B cell (primary cell): Measurements from ENCODE around the gene ZNF532. TPM values are rescaled to one million over a fixed set of nuclear protein-coding genes. Genes with fewer than 3 reads are reported as not detected.
A peak's percentile ranks its signal among the peaks of the same experiment; 100 is the strongest.

Source experiments
- ATAC-seq: fragments of 200-7000 bp; cut with Tn5 transposase; one replicate; pipeline ENCODE4 v1.10.0; 2021; ENCODE audit warnings: low read depth, mild to moderate bottlenecking, moderate number of reproducible peaks, moderate library complexity
- CTCF ChIA-PET: fragments of 350-600 bp; sonication (Branson Sonifier 250); formaldehyde crosslinking; loops from one replicate; lab custom pipeline; 2021; ENCODE audit warnings: antibody characterized with exemption, inconsistent platforms; lab: Charles Lee
- POLR2A ChIA-PET: fragments of 350-600 bp; sonication (Branson Sonifier 250); formaldehyde crosslinking; loops from one replicate; lab custom pipeline; 2021; ENCODE audit warnings: antibody characterized with exemption; lab: Charles Lee
- DNase-seq: peaks from one replicate; pipeline ENCODE4 v3.0.0; 2013
- H2AFZ ChIP-seq: 2 replicates; pipeline ENCODE4 v1.6.1; 2012; ENCODE audit warnings: mild to moderate bottlenecking, low read depth, low read length; ENCODE audit not compliant: insufficient read depth, poor library complexity, severe bottlenecking
- H3K27ac ChIP-seq, 2 donors: 1 replicate in 1 of 2; 2 replicates in 1 of 2; pipeline ENCODE4 v1.5.1; 2012 to 2013; ENCODE audit warnings: low read length in 2 of 2, mild to moderate bottlenecking in 2 of 2, moderate library complexity in 1 of 2
- H3K27me3 ChIP-seq, 4 experiments: fragments of 200-600 bp in 1 of 4; sonication (generic) in 1 of 4; replicated peaks in 1 of 4; 1 replicate in 2 of 4; 2 replicates in 2 of 4; pipeline versions ENCODE4 v1.6.1 to v1.7.0; 2013 to 2016; ENCODE audit warnings: low read length in 3 of 4, mild to moderate bottlenecking in 2 of 4, mixed read lengths in 1 of 4, moderate library complexity in 1 of 4; ENCODE audit not compliant: insufficient read depth in 4 of 4, control insufficient read depth in 3 of 4; ENCODE audit errors: control extremely low read depth in 1 of 4
- H3K36me3 ChIP-seq, 2 experiments: replicated peaks in 1 of 2; 1 replicate in 1 of 2; 2 replicates in 1 of 2; pipeline versions ENCODE4 v1.6.1 to v1.7.1; 2013; ENCODE audit warnings: low read length in 1 of 2; ENCODE audit not compliant: insufficient read depth in 2 of 2, control insufficient read depth in 1 of 2; ENCODE audit errors: control extremely low read depth in 1 of 2, extremely low read depth in 1 of 2
- H3K4me1 ChIP-seq, 2 donors: fragments of 200-600 bp in 1 of 2; sonication (generic) in 1 of 2; 1 replicate in 1 of 2; 2 replicates in 1 of 2; pipeline versions ENCODE4 v1.5.1 to v1.6.1; 2013 to 2017; ENCODE audit warnings: low read length in 2 of 2; ENCODE audit not compliant: control insufficient read depth in 2 of 2, insufficient read depth in 2 of 2
- H3K4me2 ChIP-seq: replicated peaks from 2 replicates; pipeline ENCODE3; 2012; ENCODE audit warnings: mild to moderate bottlenecking, low read depth, low read length; ENCODE audit not compliant: poor library complexity, severe bottlenecking
- H3K4me3 ChIP-seq, 5 experiments: fragments of 200-600 bp in 1 of 5; sonication (generic) in 1 of 5; 1 replicate in 3 of 5; 2 replicates in 2 of 5; pipeline versions ENCODE4 v1.5.1 to v1.7.0; 2011 to 2016; ENCODE audit warnings: low read length in 4 of 5, mild to moderate bottlenecking in 4 of 5, low read depth in 2 of 5, control low read depth in 1 of 5, moderate library complexity in 1 of 5; ENCODE audit not compliant: insufficient read depth in 1 of 5; ENCODE audit errors: control extremely low read depth in 1 of 5, extremely low read depth in 1 of 5
- H3K79me2 ChIP-seq: fragments of 200-600 bp; sonication (generic); one replicate; pipeline ENCODE4 v1.6.0; 2016; ENCODE audit warnings: low read length; ENCODE audit not compliant: control insufficient read depth, insufficient read depth
- H3K9ac ChIP-seq: fragments of 200-600 bp; sonication (generic); 2 replicates; pipeline ENCODE4 v1.6.1; 2017; ENCODE audit warnings: mild to moderate bottlenecking, low read length, moderate library complexity
- H3K9me3 ChIP-seq, 3 donors: one replicate each; pipeline versions ENCODE4 v1.6.1 to v1.7.1; 2013; ENCODE audit warnings: low read length in 2 of 3; ENCODE audit not compliant: control insufficient read depth in 2 of 3, insufficient read depth in 1 of 3; ENCODE audit errors: control extremely low read depth in 1 of 3
- H4K20me1 ChIP-seq: 2 replicates; pipeline ENCODE4 v1.6.0; 2012; ENCODE audit warnings: mild to moderate bottlenecking, low read length; ENCODE audit not compliant: insufficient read depth, control insufficient read depth, poor library complexity, severe bottlenecking
- H3K27ac Mint-ChIP-seq: one replicate; pipeline ENCODE4 v1.8.0; 2021; ENCODE audit warnings: mixed read lengths
- H3K27me3 Mint-ChIP-seq: one replicate; pipeline ENCODE4 v1.8.0; 2021; ENCODE audit warnings: mixed read lengths
- H3K4me1 Mint-ChIP-seq: one replicate; pipeline ENCODE4 v1.8.0; 2021; ENCODE audit warnings: mixed read lengths
- H3K4me3 Mint-ChIP-seq: one replicate; pipeline ENCODE4 v1.8.0; 2021; ENCODE audit warnings: mixed read lengths
- H3K9me3 Mint-ChIP-seq: one replicate; pipeline ENCODE4 v1.8.0; 2022; ENCODE audit warnings: mixed read lengths; ENCODE audit not compliant: insufficient read depth
- CTCF ChIP-seq: fragments of 200-600 bp; IDR thresholded peaks from one replicate; pipeline ENCODE4 v1.8.0; 2022; ENCODE audit warnings: antibody characterized with exemption, mild to moderate bottlenecking
- EZH2 ChIP-seq: IDR thresholded peaks from 2 replicates; pipeline ENCODE4 v1.6.1; 2012; ENCODE audit warnings: borderline replicate concordance, low read depth, mild to moderate bottlenecking, moderate library complexity, low read length; ENCODE audit not compliant: insufficient read depth, poor library complexity, severe bottlenecking
- WGBS: methylation state at CpG from one replicate; pipeline ENCODE4 v1.1.5; 2013; ENCODE audit warnings: missing lambda C conversion rate; ENCODE audit not compliant: insufficient coverage; 5-methylcytosine and 5-hydroxymethylcytosine counted together
- intact Hi-C: fragments of 100-400 bp; cut with micrococcal nuclease; formaldehyde crosslinking; loops from one replicate; pipeline ENCODE4 v1.10.0; 2022
- polyA minus RNA-seq: library from RNA; depleted of rRNA, polyadenylated mRNA; stranded (reverse); fragments of >200 nt; gene quantifications from 2 replicates; pipeline ENCODE4 v1.2.3, GENCODE V29; 2012
- polyA plus RNA-seq: library from polyadenylated mRNA; depleted of rRNA; stranded (reverse); fragments of >200 nt; gene quantifications from 2 replicates; pipeline ENCODE4 v1.2.3, GENCODE V29; 2012
- total RNA-seq, 2 donors: library from RNA; stranded (reverse); fragments of 120-200 nt in 1 of 2; gene quantifications; 1 replicate in 1 of 2; 2 replicates in 1 of 2; pipeline versions ENCODE4 v1.2.3 to v1.2.4, GENCODE V29; 2013 to 2022

Gene ZNF532
- total RNA-seq, result 104 and 117 TPM in 2 replicates
- 35.2 TPM for total RNA-seq (2013)
- polyA plus RNA-seq, result 47.4 and 58.2 TPM in 2 replicates
- 64.1 and 70.2 TPM in 2 replicates for polyA minus RNA-seq

- Mint-ChIP-seq H3K27me3 (no peaks in the 10 kb centered on the region), H3K27ac (peak within 1 kb of the TSS; percentile 91), H3K4me3 (peak within 1 kb of the TSS; percentile 77), H3K4me1 (peaks cover 40% of the 10 kb centered on the region), H3K9me3 (peaks cover 5% of the 10 kb centered on the region)
- POLR2A ChIA-PET, result interaction anchor here (0.6 to 1.5 kb wide), 6 partner anchors 9 to 144 kb away, joined by 3 to 22 read pairs (median 5); no protein-coding TSS in a partner anchor
- H3K4me2 ChIP-seq, result peak within 1 kb of the TSS; percentile 90
- peak; percentile 49 for DNase-seq
- peak within 1 kb of the TSS; percentile 82 for H2AFZ ChIP-seq
- peaks cover 20 to 24% of the 10 kb centered on the region in 2 donors for H3K4me1 ChIP-seq
- WGBS, result 69% methylated on average over 4 of the region's 17 CpGs
- intact Hi-C loops, result loop anchor here (2.0 to 10.0 kb wide), 3 partner anchors 32 to 190 kb away; no protein-coding TSS in a partner anchor
- no peak for ATAC-seq
- H3K36me3 ChIP-seq, result peaks cover 0 to 29% of the 10 kb centered on the region in 2 experiments
- H4K20me1 ChIP-seq, result no peaks in the 10 kb centered on the region
- no peak for TF ChIP-seq EZH2
- no peak for TF ChIP-seq CTCF
- peak within 1 kb of the TSS in 4 of 5 experiments; percentile 26 to 57 (median 52) for H3K4me3 ChIP-seq
- H3K27me3 ChIP-seq, result no peaks in the 10 kb centered on the region
- peaks cover 0 to 6% (median 0%) of the 10 kb centered on the region in 3 donors for H3K9me3 ChIP-seq
- CTCF ChIA-PET, result interaction anchor here (0.9 to 1.9 kb wide), 2 partner anchors 83 to 204 kb away, joined by 3 to 4 read pairs; no protein-coding TSS in a partner anchor
- peak within 1 kb of the TSS; percentile 38 to 81 for H3K27ac ChIP-seq
- peaks cover 8% of the 10 kb centered on the region for H3K79me2 ChIP-seq
- peak within 1 kb of the TSS; percentile 77 for H3K9ac ChIP-seq
Observed at GRCh38 chr18:58864146-58865032, at the start of gene ZNF532. Gene ZNF532 (plus strand): TSS chr18:58864877. CDS start in a region left out here.
